ENCODE data around the gene MAU2. TPM values are rescaled to one million over a fixed set of nuclear protein-coding genes. Genes with fewer than 3 reads are reported as not detected.
A peak's percentile ranks its signal among the peaks of the same experiment; 100 is the strongest.

Gene MAU2
- total and polyA plus RNA-seq, 2 of the 13 experiments (the other 11 are each of a cell fraction or from before 2014, with no cell fraction given): 16.8 to 33.8 TPM

GRCh38 chr19:19366434-19367396, 46.1 kb downstream of the MAU2 start (continued):
- TF ChIP-seq THAP9 (CRISPR knock-in tag; IDR thresholded peaks at IDR 0.05; ENCODE audit: borderline replicate concordance) (peak; percentile 79; the same call in 1 of the 2 replicates), ZNF850 (CRISPR knock-in tag; conservative IDR thresholded peaks at IDR 0.05) (no peak), THYN1 (CRISPR knock-in tag; IDR thresholded peaks at IDR 0.05; ENCODE audit: borderline replicate concordance, low read depth) (no peak), ATF3 (CRISPR knock-in tag; IDR thresholded peaks at IDR 0.05) (no peak), PHB2 (IDR thresholded peaks at IDR 0.05; ENCODE audit: partially characterized antibody) (no peak), RXRB (CRISPR knock-in tag; IDR thresholded peaks at IDR 0.05; ENCODE audit: borderline replicate concordance) (peak; percentile 95), DNMT3B (CRISPR knock-in tag; conservative IDR thresholded peaks at IDR 0.05) (0 out of 2 replicates have a peak, but pooled peaks have one; percentile 38), CBFB (CRISPR knock-in tag; IDR thresholded peaks at IDR 0.05) (no peak; the same call in 1 of the 2 replicates), ZNF44 (CRISPR knock-in tag; IDR thresholded peaks at IDR 0.05) (peak; percentile 80; the same call in 1 of the 2 replicates), MIER3 (CRISPR knock-in tag; IDR thresholded peaks at IDR 0.05; ENCODE audit: borderline replicate concordance) (peak; percentile 80), FOXA1 (IDR thresholded peaks at IDR 0.05) (no peak), FOXA1 (CRISPR knock-in tag; IDR thresholded peaks at IDR 0.05) (peak; percentile 26; the same call in 1 of the 2 replicates), HMGA1 (CRISPR knock-in tag; conservative IDR thresholded peaks at IDR 0.05) (no peak), ZBTB4 (CRISPR knock-in tag; IDR thresholded peaks at IDR 0.05; ENCODE audit: borderline replicate concordance) (no peak; the same call in 1 of the 2 replicates)
- TF ChIP-seq, protein P1, sequence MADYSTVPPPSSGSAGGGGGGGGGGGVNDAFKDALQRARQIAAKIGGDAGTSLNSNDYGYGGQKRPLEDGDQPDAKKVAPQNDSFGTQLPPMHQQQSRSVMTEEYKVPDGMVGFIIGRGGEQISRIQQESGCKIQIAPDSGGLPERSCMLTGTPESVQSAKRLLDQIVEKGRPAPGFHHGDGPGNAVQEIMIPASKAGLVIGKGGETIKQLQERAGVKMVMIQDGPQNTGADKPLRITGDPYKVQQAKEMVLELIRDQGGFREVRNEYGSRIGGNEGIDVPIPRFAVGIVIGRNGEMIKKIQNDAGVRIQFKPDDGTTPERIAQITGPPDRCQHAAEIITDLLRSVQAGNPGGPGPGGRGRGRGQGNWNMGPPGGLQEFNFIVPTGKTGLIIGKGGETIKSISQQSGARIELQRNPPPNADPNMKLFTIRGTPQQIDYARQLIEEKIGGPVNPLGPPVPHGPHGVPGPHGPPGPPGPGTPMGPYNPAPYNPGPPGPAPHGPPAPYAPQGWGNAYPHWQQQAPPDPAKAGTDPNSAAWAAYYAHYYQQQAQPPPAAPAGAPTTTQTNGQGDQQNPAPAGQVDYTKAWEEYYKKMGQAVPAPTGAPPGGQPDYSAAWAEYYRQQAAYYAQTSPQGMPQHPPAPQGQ (CRISPR knock-in tag; IDR thresholded peaks at IDR 0.05; ENCODE audit: borderline replicate concordance): no peak
- TF ChIP-seq, protein P2, sequence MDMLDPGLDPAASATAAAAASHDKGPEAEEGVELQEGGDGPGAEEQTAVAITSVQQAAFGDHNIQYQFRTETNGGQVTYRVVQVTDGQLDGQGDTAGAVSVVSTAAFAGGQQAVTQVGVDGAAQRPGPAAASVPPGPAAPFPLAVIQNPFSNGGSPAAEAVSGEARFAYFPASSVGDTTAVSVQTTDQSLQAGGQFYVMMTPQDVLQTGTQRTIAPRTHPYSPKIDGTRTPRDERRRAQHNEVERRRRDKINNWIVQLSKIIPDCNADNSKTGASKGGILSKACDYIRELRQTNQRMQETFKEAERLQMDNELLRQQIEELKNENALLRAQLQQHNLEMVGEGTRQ (IDR thresholded peaks at IDR 0.05; ENCODE audit: low read depth, low read length): no peak
- TF ChIP-seq, protein P2 (CRISPR knock-in tag; IDR thresholded peaks at IDR 0.05; ENCODE audit: borderline replicate concordance): no peak; the same call in 1 of the 2 replicates

Data from HepG2 (cell line).